SW 1271 (cell line): ENCODE data around the gene SELENOP.

Experiments used
- DNase-seq, 2 experiments: peaks; one replicate each; lab custom pipeline; 2025; lab: John Stamatoyannopoulos, UW

Gene SELENOP

DNA sequence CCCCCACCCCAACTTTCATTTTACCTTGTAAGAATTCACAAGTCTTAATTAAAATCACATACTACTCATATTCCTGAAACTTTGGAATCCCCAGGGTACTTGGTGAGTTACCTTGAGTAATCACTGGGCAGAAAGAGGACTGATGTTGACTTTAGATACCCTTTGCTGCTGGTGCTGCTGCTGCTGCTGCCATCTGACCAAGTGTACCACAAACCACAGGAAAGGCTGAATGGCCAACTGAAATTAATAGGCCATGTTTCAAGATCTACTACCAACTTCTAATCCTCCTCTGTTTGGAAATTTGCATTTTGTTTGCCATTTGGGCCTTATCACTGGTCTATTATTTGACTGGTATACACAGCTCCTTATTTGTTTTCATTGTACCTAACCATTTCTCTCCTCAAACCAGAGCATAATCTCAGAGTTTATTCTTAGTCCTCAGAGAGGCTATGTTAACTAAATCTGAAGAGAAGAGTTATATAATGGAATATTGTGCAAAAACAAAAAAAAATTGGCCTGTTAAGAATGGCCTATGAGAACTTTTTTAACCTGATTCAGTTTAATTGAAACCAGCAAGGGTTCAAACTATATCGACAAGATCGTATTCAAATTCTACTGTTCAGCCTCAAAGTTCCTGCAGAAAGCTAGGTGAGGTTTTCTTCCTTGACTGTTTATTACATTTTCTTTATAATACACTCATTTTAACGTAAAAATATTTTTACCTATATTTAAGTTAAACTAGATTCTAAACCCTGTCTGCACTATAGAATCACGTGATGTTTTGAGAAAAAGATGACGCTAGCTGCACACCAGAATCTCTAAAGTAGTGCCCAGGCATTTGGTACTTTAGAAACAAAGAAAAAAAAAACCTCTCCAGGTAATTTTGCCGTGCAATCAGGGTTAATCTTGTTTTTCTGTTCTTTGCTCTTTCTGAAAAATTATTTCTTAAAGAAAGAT, 13.1 kb downstream of the SELENOP start:
- DNase-seq: no peak

- no peak for DNase-seq
Measured at GRCh38 chr5:42791151-42791550, 20.5 kb downstream of the SELENOP start.

DNA sequence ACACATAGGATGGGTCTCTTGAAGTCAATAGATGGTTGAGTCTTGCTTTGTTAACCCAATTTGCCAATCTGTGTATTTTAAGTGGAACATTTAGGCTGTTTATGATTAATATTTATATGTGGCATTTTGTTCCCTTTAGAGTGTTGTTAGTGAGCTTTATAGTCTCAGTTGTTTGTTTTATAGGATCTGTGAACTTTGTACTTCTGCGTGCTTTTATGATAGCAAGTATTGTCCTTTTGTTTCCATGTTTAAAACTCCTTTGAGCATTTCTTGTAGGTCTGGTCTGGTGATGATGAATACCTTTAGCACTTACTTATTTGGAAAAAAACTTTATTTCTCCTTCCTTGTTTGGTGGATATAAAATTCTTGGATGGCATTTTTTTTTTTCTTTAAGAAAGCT, 23.8 kb downstream of the SELENOP start:
- no peak for DNase-seq

GRCh38 chr5:42787073-42787472, 24.6 kb downstream of the SELENOP start:
- DNase-seq: no peak

- DNase-seq: no peak
Measured at GRCh38 chr5:42785756-42786155, 25.9 kb downstream of the SELENOP start.

DNA sequence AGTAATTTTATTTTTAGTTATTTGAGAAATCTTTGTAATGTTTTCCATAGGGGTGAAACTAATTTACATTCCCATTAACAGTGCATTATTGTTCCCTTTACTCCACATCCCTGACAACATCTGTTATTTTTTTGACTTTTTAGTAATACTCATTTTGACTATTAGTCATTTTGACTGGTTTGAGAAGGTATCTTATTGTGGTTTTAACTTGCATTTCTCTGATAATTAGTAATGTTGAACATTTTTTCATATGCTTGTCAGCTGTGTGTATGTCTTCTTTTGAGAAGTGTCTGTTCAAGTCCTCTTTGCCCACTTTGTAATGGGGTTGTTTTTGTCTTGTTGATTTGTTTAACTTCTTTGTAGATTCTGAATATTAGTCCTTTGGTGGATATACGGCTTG, 27.6 kb downstream of the SELENOP start:
- no peak for DNase-seq

DNA sequence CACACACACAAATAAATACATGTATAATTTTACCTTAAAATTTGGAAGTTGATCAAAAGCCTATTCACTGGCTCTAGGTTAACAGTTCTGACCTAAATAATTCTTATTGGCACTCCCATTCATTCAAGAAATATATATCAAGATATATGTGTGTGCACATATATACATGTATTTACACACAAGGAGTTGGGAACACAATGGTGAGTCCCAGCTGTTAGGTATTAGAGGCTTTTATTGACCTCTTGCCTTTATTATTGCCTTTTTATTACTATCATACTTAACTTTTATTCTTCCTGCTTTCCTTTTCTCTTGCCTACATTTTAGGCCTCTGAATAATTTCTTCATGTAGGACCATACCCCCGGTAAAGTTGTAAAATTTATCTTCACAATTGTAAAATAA, 30.1 kb downstream of the SELENOP start:
- DNase-seq: no peak

DNA sequence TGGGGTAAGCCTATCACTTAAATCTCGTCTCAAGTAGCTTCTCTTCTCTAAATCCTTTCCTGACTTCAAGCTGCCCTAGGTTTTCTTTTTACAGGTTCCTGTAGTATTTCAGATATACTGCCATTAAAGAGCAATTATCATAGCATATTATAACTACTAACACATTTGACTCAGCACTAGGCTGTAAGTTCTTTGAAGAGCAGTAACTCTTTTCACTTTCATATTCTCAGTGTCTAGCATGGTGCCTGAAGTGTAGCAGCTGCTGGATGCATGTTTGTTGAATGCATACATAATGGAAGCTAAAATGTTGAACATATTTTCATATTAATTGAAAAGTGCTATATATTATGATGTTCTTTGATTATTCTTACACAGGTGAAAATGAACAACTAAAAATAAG, 32.6 kb downstream of the SELENOP start:
- DNase-seq: no peak

DNA sequence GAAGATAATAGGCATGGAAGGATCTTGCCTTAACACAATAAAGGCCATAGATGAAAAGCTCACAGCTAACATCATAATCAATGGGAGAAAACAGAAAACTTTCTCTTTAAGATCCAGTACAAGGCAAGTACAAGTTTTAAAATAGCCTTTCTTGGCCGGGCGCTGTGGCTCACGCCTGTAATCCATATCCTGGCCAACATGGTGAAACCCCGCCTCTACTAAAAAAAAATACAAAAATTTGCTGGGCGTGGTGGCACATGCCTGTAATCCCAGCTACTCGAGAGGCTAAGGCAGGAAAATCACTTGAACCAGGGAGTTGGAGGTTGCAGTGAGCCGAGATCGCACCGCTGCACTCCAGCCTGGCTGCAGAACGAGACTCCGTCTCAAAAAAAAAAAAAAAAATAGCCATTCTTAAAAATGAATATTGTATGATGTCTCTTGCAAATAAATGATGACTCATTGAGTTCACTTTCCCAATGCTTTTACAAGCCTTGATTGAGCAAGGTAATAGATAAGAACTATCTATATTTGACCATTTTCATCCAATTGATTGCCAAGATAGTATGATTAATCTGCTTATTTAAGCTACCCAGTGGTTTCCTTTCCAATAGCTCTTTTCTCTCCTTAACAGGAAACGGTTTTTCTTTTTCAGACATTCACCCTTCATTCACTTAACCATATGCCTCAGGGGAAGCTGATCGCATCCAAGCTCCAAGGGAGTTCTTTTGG, 39.3 kb downstream of the SELENOP start:
- DNase-seq: no peak

GRCh38 chr5:42770003-42770402, 41.7 kb downstream of the SELENOP start:
- no peak for DNase-seq

DNA sequence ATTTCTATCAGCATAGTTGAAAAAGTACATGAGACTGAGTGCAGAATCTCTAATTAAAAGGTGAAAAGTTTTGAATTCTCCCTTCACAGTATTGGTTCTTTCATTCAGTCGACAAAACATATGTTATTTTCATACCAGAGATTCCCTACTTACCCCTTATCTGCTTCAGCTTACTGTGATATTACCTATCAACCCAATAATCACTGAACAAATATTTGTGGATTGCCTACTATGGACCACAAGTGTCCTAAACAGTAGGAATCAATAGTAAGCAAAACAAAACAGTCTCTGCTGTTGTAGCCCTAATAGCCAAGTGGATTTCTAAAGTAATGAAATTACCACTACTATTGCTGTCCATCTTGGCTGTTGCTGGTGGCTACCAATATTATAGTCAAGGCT, 43.6 kb downstream of the SELENOP start:
- no peak for DNase-seq

GRCh38 chr5:42767491-42768105, 44.1 kb downstream of the SELENOP start:
- DNase-seq: peak in 1 of 2 experiments; percentile 46

DNA sequence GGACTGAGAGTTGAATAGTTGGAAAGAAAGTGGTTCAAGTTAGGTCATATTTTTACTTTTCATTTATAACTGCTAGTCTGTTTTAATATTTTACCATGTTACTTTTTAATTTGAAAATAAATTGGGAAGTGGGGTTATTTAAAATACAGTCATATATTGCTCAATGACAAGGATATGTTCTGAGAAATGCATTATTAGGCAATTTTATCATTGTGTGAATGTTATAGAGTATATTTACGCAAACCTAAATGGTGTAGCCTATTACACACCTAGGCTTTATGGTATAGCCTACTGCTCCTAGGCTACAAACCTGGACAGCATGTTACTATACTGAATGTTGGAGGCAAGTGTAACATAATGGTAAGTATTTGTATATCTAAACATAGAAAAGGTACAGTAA, 49.9 kb downstream of the SELENOP start:
- no peak for DNase-seq

DNA sequence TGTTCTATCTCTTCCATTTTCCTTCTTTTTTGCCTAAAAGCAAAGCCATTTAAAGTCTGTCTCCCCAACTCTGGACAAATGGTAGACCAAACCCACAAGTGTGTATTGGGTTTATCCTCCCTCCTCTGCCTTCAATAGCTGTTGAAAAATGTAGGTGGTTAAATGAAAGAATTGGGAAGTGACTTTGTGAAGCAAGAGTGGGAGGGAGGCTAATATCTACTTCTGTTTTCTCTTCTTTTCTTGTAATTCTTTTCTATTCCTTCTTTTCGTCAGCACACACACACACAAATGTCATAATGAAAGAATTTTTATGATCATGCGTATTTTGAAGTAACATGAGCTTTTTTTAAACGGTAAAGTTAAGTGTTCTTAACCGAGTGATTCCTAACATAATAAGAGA, 51.3 kb downstream of the SELENOP start:
- DNase-seq: no peak

- no peak for DNase-seq
Measured at GRCh38 chr5:42759456-42759855, 52.2 kb downstream of the SELENOP start.

GRCh38 chr5:42756606-42757601, 54.8 kb downstream of the SELENOP start, which contains the start of gene CCDC152:
Gene CCDC152 (plus strand): TSS chr5:42756818. CDS start chr5:42759122, 2,304 bp downstream.
- DNase-seq: no peak

DNA sequence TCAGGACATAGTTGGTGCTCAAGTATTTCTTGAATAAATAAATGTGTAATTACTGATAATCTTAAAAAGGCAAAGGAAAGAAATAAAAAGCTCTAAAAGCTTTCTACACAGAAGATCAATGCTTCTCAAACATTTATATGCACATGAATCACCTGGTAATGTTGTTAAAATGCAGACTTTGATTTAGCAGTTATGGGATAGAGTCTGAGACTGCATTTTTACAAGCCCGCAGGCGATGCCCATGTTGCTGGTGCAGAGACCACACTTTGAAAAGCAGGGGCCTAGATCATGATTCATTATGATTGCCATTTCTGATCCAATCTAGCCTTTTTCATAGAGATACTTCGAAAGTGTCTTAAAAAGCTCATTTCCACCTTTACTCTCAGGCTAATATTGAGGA, 58.6 kb downstream of the SELENOP start:
- DNase-seq: no peak

DNA sequence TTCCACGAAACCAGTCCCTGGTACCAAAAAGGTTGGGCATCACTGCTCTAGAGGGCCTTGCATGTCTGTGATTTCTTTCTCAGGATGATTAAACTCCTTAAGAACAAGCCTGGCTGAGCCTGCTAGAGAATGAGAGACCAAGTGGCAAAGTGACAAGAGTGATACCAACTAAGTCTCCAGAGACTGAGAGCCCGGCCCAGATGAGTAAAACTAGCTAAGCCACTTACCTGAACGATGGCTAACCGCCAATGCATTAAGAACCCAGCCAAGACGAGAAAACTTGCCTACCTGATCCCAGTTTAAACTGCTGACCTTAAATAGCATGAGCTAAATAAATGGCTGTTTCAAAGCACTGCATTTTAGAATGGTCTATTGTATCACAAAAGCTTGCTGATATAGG, 60.6 kb downstream of the SELENOP start:
- no peak for DNase-seq

DNA sequence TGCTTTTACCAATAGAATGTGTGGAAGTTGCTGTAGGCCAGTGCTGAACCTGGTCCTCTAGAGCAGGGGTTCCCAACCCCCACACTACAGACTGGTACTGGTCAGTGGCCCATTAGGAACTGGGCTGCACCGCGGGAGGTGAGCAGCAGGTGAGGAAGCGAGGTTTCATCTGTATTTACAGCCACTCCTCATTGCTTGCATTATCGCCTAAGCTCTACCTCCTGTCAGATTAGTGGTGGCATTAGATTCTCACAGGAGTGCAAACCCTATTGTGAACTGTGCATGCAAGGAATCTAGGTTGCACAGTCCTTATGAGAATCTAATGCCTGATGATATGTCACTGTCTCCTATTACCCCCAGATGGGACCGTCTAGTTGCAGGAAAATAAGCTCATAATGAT, 61.2 kb downstream of the SELENOP start:
- no peak for DNase-seq
